ENCODE data around the gene SIGLEC10. TPM values are rescaled to one million over a fixed set of nuclear protein-coding genes. Genes with fewer than 3 reads are reported as not detected.

SIGLEC10 gene
- total RNA-seq, 1 donor from 2014 or later = not detected

- no peak overlapping the region for H3K4me3 Mint-ChIP-seq
- DNase-seq (ENCODE audit: low spot score in 2 of 2, unreplicated experiment in 2 of 2) = no peak
- H3K27ac Mint-ChIP-seq = no peak overlapping the region
- no peaks in the 10 kb centered on the region for H3K4me1 Mint-ChIP-seq
- H3K9me3 Mint-ChIP-seq = peaks cover 6% of the 10 kb centered on the region
- H3K36me3 Mint-ChIP-seq = no peaks in the 10 kb centered on the region
- peaks cover 4% of the 10 kb centered on the region for H3K27me3 Mint-ChIP-seq (ENCODE audit: low read depth)
- no peak for TF ChIP-seq CTCF (IDR thresholded peaks at IDR 0.05; ENCODE audit: unreplicated experiment)
These were observed 24.3 kb upstream of the SIGLEC10 start for GRCh38 chr19:51441410-51442390.

GRCh38 chr19:51440846-51441409 is 23.5 kb upstream of the SIGLEC10 start:
- Mint-ChIP-seq H3K4me3 (no peak overlapping the region), H3K27me3 (ENCODE audit: low read depth) (peaks cover 4% of the 10 kb centered on the region), H3K4me1 (no peaks in the 10 kb centered on the region), H3K36me3 (no peaks in the 10 kb centered on the region), H3K27ac (no peak overlapping the region), H3K9me3 (peaks cover 4% of the 10 kb centered on the region)
- no peak for TF ChIP-seq CTCF (IDR thresholded peaks at IDR 0.05; ENCODE audit: unreplicated experiment)
- DNase-seq (ENCODE audit: low spot score in 2 of 2, unreplicated experiment in 2 of 2) = no peak

GRCh38 chr19:51440052-51440451 is 22.6 kb upstream of the SIGLEC10 start:
- Mint-ChIP-seq H3K4me1 (no peaks in the 10 kb centered on the region), H3K4me3 (no peak overlapping the region), H3K27ac (no peak overlapping the region), H3K9me3 (peaks cover 4% of the 10 kb centered on the region), H3K27me3 (ENCODE audit: low read depth) (peaks cover 4% of the 10 kb centered on the region), H3K36me3 (no peaks in the 10 kb centered on the region)
- TF ChIP-seq CTCF (IDR thresholded peaks at IDR 0.05; ENCODE audit: unreplicated experiment) = no peak
- DNase-seq (ENCODE audit: low spot score in 2 of 2, unreplicated experiment in 2 of 2) = no peak

DNA sequence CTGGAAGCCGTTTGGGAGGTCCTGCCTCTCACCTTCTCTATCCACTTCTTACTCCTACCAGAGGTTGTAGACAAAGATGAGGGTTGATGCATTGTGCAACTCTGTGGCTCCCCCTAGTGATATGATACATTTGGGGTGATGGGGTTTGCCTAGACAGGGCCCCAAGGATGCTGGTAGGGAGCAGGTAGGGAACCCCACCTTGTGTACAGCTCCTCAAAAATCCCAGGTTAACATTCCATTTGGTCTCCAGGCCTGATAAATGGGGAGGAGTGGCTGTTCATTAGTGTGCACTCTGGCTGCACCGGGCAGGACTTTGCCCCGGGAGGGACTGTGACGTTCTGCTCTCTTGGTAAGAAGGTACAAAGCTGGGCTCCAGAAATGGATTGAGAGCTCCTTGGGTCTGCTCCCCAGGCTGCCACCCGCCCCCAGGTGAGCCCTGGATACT is 21.6 kb upstream of the SIGLEC10 start:
- H3K9me3 Mint-ChIP-seq = peaks cover 4% of the 10 kb centered on the region
- no peaks in the 10 kb centered on the region for H3K36me3 Mint-ChIP-seq
- H3K4me3 Mint-ChIP-seq = no peak overlapping the region
- DNase-seq (ENCODE audit: low spot score in 2 of 2, unreplicated experiment in 2 of 2) = no peak
- no peak overlapping the region for H3K27ac Mint-ChIP-seq
- TF ChIP-seq CTCF (IDR thresholded peaks at IDR 0.05; ENCODE audit: unreplicated experiment) = no peak
- H3K4me1 Mint-ChIP-seq = no peaks in the 10 kb centered on the region
- H3K27me3 Mint-ChIP-seq (ENCODE audit: low read depth) = peaks cover 4% of the 10 kb centered on the region

DNA sequence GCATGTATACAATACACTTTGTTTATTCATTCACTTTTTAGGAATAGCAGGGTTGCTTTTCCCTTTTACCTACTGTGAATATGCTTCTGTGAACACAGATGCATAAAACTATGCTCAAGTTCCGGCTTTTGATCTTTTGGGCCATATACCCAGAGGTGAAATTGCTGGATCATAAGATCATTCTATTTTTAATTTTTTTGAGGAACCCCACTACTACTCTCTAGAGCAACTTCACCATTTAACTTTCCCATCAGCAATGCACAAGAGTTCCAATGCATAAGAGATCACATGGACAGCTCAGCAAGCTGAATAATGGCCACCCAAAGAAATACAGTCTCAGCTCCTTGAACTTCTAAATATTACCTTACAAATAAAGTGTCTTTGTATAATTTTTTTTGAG is 17.0 kb upstream of the SIGLEC10 start:
- no peak for TF ChIP-seq CTCF (IDR thresholded peaks at IDR 0.05; ENCODE audit: unreplicated experiment)
- no peaks in the 10 kb centered on the region for H3K9me3 Mint-ChIP-seq
- no peak overlapping the region for H3K27ac Mint-ChIP-seq
- no peaks in the 10 kb centered on the region for H3K36me3 Mint-ChIP-seq
- no peaks in the 10 kb centered on the region for H3K27me3 Mint-ChIP-seq (ENCODE audit: low read depth)
- H3K4me3 Mint-ChIP-seq = no peak overlapping the region
- DNase-seq (ENCODE audit: low spot score in 2 of 2, unreplicated experiment in 2 of 2) = no peak
- no peaks in the 10 kb centered on the region for H3K4me1 Mint-ChIP-seq
